Body of pancreas (tissue), 4 donors: ENCODE results near the gene PTBP1. TPM values are rescaled to one million over a fixed set of nuclear protein-coding genes. Genes with fewer than 3 reads are reported as not detected.

Source experiments
- ATAC-seq: fragments of 150-250 bp; one replicate; pipeline ENCODE4 v1.9.1; 2016
- DNase-seq, 4 donors: peaks; one replicate each; pipeline ENCODE4 v3.0.0-alpha.2; 2019
- H3K27ac ChIP-seq, 4 donors: fragments of 200-600 bp; sonication (generic); 1 replicate in 3 of 4; 2 replicates in 1 of 4; pipeline versions ENCODE4 v1.5.1 to v1.6.1; 2016 to 2019; ENCODE audit warnings: mild to moderate bottlenecking in 1 of 4, mixed read lengths in 1 of 4, moderate library complexity in 1 of 4
- H3K27me3 ChIP-seq, 2 donors: fragments of 200-600 bp; sonication (generic); one replicate each; pipeline ENCODE4 v1.6.0; 2016; ENCODE audit warnings: mild to moderate bottlenecking in 1 of 2
- H3K36me3 ChIP-seq, 2 donors: fragments of 200-600 bp; sonication (generic); replicated peaks in 1 of 2; 2 replicates each; pipeline ENCODE4 v1.5.1; 2016; ENCODE audit warnings: low read depth in 2 of 2; ENCODE audit not compliant: insufficient read depth in 1 of 2
- H3K4me1 ChIP-seq: fragments of 200-600 bp; sonication (generic); one replicate; pipeline ENCODE4 v1.6.0; 2016
- H3K4me3 ChIP-seq, 2 donors: fragments of 200-600 bp; sonication (generic); 1 replicate in 1 of 2; 2 replicates in 1 of 2; pipeline ENCODE4 v1.5.1; 2016 to 2019
- H3K9me3 ChIP-seq, 3 donors: fragments of 200-600 bp; sonication (generic); 1 replicate in 2 of 3; 2 replicates in 1 of 3; pipeline ENCODE4 v1.5.1; 2016
- POLR2A ChIP-seq, 3 donors: fragments of 450-650 bp; IDR thresholded peaks; one replicate each; pipeline ENCODE4 v1.6.1; 2016; ENCODE audit warnings: antibody characterized with exemption in 3 of 3, mild to moderate bottlenecking in 2 of 3
- WGBS, 2 donors: methylation state at CpG; one replicate each; pipeline ENCODE4 v1.1.5; 2017; 5-methylcytosine and 5-hydroxymethylcytosine counted together
- intact Hi-C: fragments of 100-400 bp; cut with DNase I; formaldehyde crosslinking; loops from one replicate; pipeline ENCODE4 v1.15.1; 2023
- total RNA-seq, 2 donors: library from RNA; depleted of rRNA; stranded (reverse); fragments of >200 nt; gene quantifications; one replicate each; pipeline ENCODE4 v1.1.0, GENCODE V29; 2016
- TF ChIP-seq, protein P1 (sequence below), 7 experiments: fragments of 450-650 bp in 4 of 7; fragments of 200-600 bp in 3 of 7; sonication (generic) in 3 of 7; IDR thresholded peaks; one replicate each; pipeline ENCODE4 v1.5.1; 2016 to 2019; ENCODE audit warnings: antibody characterized with exemption in 7 of 7

The PTBP1 gene
- total RNA-seq, 2 donors from 2014 or later = 78.9 to 100 TPM

DNA sequence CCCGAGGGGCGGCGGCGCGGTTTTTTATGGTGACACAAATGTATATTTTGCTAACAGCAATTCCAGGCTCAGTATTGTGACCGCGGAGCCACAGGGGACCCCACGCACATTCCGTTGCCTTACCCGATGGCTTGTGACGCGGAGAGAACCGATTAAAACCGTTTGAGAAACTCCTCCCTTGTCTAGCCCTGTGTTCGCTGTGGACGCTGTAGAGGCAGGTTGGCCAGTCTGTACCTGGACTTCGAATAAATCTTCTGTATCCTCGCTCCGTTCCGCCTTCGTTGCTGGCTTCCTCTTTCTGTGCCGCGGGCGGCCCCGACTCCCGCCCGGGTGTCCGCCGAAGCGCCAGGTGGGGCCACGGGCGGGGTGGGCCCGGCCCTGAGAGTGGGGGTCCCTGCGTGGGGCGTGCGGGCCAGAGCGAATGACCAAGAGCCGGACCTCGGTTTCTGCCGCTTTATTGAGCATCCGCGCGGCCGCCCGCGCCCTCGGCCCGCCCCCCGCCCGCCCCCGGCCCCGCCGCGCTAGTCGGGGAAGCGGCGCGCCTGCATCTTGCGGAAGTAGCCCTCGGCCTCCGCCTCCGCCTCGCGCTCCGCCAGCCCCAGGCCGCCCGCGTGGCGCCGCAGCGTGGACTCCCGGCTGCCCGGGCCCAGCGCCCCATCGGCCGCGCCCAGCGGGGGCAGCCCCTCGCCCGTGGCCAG is 14.9 kb downstream of the PTBP1 start:
- no peaks in the 10 kb centered on the region for H3K4me1 ChIP-seq
- TF ChIP-seq POLR2A (IDR thresholded peaks at IDR 0.05) = no peak
- TF ChIP-seq, protein P1, sequence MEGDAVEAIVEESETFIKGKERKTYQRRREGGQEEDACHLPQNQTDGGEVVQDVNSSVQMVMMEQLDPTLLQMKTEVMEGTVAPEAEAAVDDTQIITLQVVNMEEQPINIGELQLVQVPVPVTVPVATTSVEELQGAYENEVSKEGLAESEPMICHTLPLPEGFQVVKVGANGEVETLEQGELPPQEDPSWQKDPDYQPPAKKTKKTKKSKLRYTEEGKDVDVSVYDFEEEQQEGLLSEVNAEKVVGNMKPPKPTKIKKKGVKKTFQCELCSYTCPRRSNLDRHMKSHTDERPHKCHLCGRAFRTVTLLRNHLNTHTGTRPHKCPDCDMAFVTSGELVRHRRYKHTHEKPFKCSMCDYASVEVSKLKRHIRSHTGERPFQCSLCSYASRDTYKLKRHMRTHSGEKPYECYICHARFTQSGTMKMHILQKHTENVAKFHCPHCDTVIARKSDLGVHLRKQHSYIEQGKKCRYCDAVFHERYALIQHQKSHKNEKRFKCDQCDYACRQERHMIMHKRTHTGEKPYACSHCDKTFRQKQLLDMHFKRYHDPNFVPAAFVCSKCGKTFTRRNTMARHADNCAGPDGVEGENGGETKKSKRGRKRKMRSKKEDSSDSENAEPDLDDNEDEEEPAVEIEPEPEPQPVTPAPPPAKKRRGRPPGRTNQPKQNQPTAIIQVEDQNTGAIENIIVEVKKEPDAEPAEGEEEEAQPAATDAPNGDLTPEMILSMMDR (IDR thresholded peaks at IDR 0.05) = no peak
- H3K36me3 ChIP-seq = peaks cover 24 to 34% of the 10 kb centered on the region in 2 donors
- DNase-seq (no peak), ATAC-seq (no peak)
- H3K4me3 ChIP-seq = no peak overlapping the region
- WGBS, 2 donors = 92% methylated on average over 31 to 61 of the region's 80 CpGs
- no peaks in the 10 kb centered on the region for H3K9me3 ChIP-seq
- intact Hi-C loops = no loop called here
- no peaks in the 10 kb centered on the region for H3K27me3 ChIP-seq
- no peak overlapping the region for H3K27ac ChIP-seq

DNA sequence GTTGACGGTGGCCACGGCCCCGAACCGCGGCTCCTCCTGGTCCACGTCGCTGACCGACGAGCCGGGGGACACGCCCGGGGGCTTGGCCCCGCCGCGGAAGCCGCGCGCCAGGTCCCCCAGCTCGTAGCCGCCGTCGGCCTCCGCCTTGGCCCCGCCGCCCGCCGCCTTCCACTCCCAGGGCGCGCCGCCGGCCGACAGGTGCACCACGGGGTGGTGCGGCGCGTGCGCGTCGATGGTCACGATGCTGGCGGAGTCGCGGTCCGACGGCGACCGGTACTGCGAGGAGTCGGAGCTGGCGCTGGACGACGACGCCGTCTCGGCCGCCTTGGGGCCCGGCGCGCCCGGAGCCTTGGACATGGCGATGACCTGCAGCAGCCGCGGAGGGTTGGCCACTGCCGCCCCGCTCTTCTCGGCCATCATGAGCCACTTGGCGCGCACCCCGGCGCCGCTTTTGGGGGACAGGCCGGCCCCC is 15.5 kb downstream of the PTBP1 start:
- no peaks in the 10 kb centered on the region for H3K4me1 ChIP-seq
- no peak for ATAC-seq
- intact Hi-C loops = no loop called here
- peaks cover 18 to 29% of the 10 kb centered on the region in 2 donors for H3K36me3 ChIP-seq
- no peaks in the 10 kb centered on the region for H3K27me3 ChIP-seq
- no peaks in the 10 kb centered on the region for H3K9me3 ChIP-seq
- H3K4me3 ChIP-seq = no peak overlapping the region
- no peak overlapping the region for H3K27ac ChIP-seq
- TF ChIP-seq, protein P1 (IDR thresholded peaks at IDR 0.05) = no peak
- no peak for TF ChIP-seq POLR2A (IDR thresholded peaks at IDR 0.05)
- DNase-seq = no peak
- WGBS, 2 donors = 87 to 100% methylated on average over 1 to 9 of the region's 72 CpGs

DNA sequence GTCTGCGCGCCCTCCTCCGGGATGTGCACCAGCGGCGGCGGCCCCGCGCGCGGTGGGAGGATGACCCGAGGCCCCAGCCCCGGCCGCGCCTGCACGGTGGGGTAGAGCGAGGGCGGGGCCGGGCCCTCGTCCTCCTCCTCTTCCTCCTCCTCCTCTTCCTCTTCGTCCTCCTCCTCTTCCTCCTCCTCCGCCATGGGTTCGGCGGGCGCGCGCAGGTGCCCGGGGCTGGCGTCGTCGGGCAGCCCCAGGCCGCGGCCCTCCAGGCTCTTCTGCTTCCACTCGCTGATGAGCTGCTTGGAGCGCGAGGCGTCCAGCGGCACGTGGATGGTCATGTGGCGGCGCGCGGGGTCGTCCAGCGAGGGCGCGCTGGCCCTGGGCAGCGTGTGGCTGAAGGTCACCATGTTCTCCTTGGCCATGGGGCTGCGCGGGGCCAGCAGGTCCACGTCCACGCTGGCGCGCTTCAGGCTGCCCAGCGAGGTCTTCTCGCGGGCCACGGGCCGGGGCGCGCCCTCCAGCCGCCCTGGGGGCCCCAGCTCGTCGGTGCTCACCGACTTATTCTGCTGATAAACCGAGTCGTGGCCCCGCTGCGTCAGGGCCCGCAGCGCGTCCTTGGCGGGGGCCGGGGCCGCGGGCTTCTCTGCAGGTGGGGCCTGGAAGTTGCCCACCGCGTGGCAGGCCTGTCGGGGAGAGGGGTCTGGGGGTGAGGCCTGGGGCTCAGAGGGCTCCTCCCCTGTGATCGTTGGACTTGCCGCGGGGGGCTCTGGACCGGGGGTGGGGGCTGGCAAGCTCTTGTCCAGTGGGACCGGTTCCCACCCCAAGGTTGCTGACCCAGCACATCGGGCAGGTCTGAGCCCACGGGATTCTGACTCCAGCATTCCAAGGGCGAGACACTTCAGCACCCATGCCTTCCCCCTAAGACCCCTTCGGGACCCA is 16.2 kb downstream of the PTBP1 start:
- Histone ChIP-seq H3K4me1 (no peaks in the 10 kb centered on the region), H3K9me3 (no peaks in the 10 kb centered on the region), H3K27ac (no peak overlapping the region), H3K4me3 (no peak overlapping the region), H3K36me3 (peaks cover 11 to 24% of the 10 kb centered on the region in 2 donors), H3K27me3 (no peaks in the 10 kb centered on the region)
- DNase-seq (no peak), ATAC-seq (no peak)
- intact Hi-C loops = no loop called here
- 93 to 97% methylated on average over 23 to 50 of the region's 87 CpGs for WGBS, 2 donors
- TF ChIP-seq POLR2A (IDR thresholded peaks at IDR 0.05) = no peak
- TF ChIP-seq, protein P1 (IDR thresholded peaks at IDR 0.05) = no peak

DNA sequence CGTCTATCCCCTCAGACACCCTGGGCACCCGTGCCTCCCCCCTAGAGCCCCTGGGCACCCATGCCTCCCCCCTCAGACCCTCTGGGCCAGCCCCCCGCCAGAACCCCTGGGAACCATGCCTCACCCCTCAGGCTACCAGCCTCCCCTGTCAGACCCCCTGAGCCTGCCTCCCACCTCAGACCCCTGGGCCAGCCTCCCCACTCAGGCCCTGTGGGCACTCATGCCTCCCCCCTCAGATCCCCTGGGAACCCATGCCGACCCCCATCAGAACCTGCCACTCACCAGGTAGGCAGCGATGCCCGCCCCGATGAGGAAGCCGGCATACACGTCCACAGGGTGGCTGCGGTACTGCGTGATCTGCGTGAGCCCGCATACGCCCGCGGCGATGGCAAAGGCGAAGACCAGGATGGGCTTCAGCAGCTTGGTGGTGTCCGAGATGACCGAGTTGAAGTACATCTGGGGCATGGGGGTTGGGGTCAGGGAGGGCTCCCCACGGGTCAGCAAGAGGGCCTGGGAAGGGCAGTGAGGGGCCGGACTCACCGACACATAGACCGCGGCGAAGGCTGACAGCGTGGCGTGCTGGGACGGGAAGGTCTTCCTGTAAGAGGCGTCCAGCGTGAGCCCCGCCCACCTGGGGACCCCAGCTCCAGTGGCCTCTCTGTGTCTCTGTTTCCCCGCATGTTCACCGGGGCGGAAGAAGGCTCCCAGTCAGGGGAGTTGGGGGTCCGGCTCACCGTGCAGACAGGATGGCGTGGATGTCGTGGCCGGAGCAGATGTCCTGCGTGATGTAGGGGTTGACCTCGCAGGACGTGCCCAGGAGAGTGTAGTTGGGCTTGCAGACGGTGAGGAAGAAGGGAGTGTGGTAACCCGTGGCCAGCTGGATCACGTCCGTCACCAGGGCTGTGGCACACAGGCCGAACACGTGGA is 17.2 kb downstream of the PTBP1 start:
- ATAC-seq = no peak
- no peak for DNase-seq
- no peak overlapping the region for H3K27ac ChIP-seq
- no peaks in the 10 kb centered on the region for H3K27me3 ChIP-seq
- 87 to 91% methylated on average over 46 to 47 of the region's 49 CpGs for WGBS, 2 donors
- no peaks in the 10 kb centered on the region for H3K9me3 ChIP-seq
- peaks cover 10 to 17% of the 10 kb centered on the region in 2 donors for H3K36me3 ChIP-seq
- intact Hi-C loops = no loop called here
- H3K4me1 ChIP-seq = no peaks in the 10 kb centered on the region
- TF ChIP-seq, protein P1 (IDR thresholded peaks at IDR 0.05) = no peak
- TF ChIP-seq POLR2A (IDR thresholded peaks at IDR 0.05) = no peak
- H3K4me3 ChIP-seq = no peak overlapping the region
